GM12892 (cell line): ENCODE data around the gene DYRK1A.

Experiments used
- POLR2A ChIP-seq: IDR thresholded peaks from 2 replicates; pipeline ENCODE4 v1.6.1; 2011; ENCODE audit warnings: low read depth, low read length, control low read depth
- POLR2AphosphoS5 ChIP-seq: IDR thresholded peaks from 2 replicates; pipeline ENCODE4 v1.6.1; 2011; ENCODE audit warnings: low read depth, low read length, control low read depth

DNA sequence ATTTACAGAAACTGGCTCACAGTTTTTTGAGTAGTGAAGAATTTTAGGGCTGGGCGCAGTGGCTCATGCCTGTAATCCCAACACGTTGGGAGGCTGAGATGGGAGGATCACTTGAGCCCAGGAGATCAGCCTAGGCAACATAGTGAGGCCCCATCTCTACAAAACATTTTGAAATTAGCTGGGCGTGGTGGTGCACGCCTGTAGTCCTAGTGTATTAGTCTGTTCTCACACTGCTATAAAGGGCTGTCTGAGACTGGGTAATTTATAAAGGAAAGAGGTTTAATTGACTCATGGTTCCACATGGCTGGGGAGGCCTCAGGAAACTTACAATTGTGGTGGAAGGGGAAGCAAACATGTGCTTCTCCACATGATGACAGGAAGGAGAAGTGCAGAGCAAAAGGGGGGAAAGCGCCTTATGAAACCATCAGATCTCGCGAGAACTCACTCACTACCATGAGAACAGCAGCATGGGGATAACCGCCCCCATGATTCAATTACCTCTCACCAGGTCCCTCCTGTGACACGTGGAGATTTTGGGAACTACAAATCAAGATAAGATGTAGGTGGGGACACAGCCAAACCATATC is 24.4 kb upstream of the DYRK1A start:
- TF ChIP-seq POLR2A (no peak), POLR2AphosphoS5 (no peak)
